ENCODE results near the gene TLR3.

The TLR3 gene

DNA sequence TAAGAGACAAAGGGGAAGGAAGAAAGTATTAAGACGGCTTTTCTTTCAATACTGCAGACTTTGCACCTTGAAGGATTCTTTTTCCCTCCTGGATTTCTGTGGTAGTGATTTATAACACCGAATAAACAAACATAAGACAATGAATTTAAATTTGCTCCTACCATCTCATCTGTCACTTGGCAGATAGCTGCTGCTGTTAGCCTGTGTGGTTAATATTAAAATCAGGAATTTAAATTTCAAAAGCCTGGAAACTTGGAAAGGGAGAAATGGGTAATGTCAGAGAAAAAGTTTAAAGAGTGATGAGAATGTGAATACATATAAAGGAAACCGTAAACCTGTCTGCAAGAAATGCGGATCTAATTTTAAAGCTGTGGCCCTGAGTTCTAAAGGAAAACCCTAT is 39.0 kb downstream of the TLR3 start:
- no peak for DNase-seq

- DNase-seq, result no peak
Observed at GRCh38 chr4:186108391-186108790, 39.4 kb downstream of the TLR3 start.

DNA sequence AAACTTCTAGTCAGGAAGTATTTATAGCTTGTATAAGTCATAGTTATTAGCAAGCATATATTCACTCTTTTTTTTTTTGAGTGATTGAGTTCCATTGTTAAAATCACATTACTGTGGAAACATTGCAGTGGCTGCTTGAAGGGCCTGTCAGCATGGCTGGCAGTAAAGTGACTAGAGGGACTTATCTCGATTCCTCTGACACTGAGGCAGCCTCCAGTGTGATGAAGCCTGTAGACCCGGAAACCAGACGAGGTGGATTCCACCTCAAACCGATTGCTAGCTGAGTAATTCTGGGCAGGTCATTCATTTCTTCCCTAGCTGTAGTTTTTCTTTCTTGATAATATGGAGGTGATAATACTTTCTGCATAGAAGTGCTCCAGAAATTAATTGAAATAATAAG is 40.3 kb downstream of the TLR3 start:
- no peak for DNase-seq

GRCh38 chr4:186116697-186117096 is 47.7 kb downstream of the TLR3 start:
- DNase-seq, result no peak

- DNase-seq, result no peak
Observed at GRCh38 chr4:186118582-186118981, 49.6 kb downstream of the TLR3 start.

DNA sequence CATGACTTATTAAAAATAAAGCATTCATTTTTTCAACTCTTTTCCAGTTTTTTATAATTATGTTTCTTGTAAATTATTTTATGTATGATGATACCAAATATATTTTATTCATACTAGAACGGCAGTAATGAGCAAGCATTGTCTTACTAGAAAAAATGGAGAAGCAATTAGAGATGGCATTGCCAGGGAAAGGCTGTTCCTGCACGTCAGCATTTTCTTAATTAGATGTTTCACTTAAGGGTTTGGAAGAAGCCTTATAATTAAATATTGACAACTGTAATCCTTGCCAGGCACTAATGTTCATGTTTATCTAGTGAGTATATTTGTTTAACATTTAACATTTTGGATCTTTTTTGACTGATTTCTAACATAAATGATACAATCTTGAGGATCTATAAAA is 52.1 kb downstream of the TLR3 start:
- DNase-seq, result no peak

GRCh38 chr4:186128842-186129241 is 59.9 kb downstream of the TLR3 start:
- no peak for DNase-seq

- DNase-seq, result no peak
Observed at GRCh38 chr4:186131935-186132334, 63.0 kb downstream of the TLR3 start.

DNA sequence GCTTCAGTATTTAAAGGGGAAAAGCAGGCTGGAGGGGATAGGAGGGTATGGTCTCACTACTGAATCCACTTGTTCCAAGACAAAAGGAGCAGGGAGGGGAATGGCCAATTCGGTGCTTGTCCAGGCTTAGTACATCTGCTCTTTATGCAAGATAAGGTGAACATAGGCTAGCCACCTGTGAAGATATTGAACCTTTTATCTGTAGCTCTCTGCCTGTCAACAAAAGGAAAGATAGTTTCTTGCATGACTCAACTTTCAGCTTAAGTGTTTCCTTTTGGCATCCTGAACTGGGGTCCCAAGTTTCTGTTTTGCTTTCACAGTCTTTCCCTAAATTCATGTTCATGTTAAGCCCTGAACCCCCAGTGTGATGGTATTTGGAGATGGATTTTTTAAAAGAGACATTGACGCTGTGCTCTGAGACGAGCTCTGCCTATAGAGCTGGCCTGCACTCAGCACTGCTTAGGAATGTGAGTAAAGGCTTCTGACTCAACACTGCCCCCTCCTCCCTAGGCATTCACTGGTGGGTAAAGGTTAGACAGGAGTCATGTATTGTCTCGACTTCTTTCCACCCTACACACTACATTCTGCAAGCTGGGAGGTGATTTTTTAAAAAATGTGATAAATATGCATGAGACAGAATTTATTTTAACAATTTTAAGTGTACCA is 63.8 kb downstream of the TLR3 start:
- DNase-seq, result no peak

DNA sequence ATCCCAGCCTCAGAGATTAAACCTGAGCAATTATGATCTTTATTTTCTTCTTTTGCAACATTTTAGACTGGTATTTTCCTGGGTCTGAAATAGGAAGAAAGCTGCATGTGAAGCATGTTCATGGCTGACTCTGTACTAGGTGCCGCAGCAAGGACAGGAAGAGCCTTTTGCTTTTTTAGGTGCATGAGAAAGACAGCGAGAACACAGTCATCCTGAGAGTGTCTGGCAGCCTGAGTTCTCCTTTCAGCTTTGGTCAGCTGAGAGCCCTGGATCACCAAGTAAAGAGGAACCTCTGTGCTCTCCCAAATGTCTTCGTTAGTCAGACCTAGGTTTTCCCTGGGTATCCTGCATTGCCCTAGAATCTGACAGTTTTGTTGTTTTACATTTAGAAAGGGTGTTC is 65.3 kb downstream of the TLR3 start:
- DNase-seq, result peak; percentile 8 to 12

DNA sequence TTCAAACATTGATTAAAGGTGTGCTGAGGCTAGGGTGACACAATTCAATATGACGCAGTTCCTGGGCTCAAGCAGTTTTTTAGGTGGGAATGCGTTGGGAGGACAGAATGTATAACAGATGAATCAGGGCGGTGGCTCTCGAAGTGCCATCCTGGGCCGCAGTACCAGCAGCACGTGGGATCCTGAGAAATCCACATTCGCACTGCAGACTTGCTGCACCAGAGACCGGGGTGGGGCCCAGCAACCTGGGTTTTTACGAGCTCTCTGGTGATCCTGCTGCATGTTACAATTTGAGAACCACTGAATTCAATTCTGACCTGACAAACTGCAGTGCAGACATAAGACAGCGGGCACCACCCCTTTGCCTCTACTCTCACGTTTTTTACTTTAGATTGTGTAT is 65.9 kb downstream of the TLR3 start:
- DNase-seq, result no peak

DNA sequence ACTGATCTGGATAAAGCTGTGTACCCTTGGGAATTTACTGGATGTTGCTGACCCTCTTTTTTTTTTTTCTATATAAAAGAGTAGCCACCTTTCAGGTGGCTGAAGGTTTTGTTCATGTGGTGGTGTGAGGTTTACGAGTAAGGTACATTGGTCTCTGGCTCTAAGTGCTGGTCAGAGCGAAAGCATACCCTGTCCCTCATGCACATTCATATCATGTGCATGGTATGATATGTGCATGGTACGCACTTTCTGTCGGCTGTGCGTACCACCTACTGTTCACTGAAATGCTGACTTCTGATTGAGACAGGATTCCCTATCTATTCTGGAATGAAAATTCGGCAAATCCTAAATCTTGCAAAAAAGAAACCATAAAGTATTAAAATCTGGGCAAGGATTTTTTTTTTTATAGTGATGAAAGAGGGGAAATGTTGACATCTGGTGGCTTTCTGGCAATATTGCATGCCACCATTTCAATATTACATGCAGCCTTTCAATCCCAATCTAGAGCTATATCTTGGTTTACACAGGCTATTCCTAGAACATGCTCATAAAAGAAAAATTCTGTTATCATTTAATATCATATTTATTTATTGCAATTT is 68.3 kb downstream of the TLR3 start:
- DNase-seq, result peak in 1 of 2 donors; percentile 18
